Breast epithelium (tissue), 3 donors: ENCODE data around the gene PLCB2.

Source experiments
- CTCF ChIP-seq, 3 donors: fragments of 450-650 bp; IDR thresholded peaks; one replicate each; pipeline ENCODE4 v1.5.1; 2016 to 2017; ENCODE audit warnings: antibody characterized with exemption in 3 of 3, mild to moderate bottlenecking in 3 of 3, moderate library complexity in 3 of 3
- POLR2A ChIP-seq: fragments of 450-650 bp; IDR thresholded peaks from one replicate; pipeline ENCODE4 v1.6.1; 2016; ENCODE audit warnings: antibody characterized with exemption, mild to moderate bottlenecking, moderate library complexity
- POLR2AphosphoS5 ChIP-seq, 3 donors: sonication (generic); formaldehyde crosslinking; IDR thresholded peaks; one replicate each; pipeline ENCODE4 v1.6.1; 2017; ENCODE audit warnings: antibody characterized with exemption in 3 of 3

DNA sequence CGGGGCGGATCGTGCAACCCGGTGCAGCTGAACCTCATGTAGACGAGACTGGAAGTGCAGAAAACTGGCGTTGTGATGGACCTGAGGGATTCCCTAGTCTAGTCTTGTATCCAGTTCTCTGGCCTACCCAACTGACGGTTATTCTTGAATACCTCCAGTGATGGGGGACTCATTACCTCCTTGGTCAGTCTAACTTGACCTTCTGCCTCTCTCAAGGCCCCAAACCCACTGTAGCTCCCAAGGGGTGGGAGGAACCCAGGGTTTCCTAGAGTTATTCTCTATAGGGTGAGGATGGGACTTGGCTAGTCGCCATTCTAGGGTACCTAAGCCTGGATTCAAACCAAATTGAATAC lies 57.5 kb downstream of the PLCB2 start:
- no peak for TF ChIP-seq CTCF (IDR thresholded peaks at IDR 0.05)
- TF ChIP-seq POLR2A, result no peak
- TF ChIP-seq POLR2AphosphoS5 (IDR thresholded peaks at IDR 0.05), result no peak
